Activated T-cell treated with anti-CD3 and anti-CD28 coated beads, Interleukin-2, amount 50 U/mL, for 4 hours (primary cell): ENCODE measurements around the gene TMED9. TPM values are rescaled to one million over a fixed set of nuclear protein-coding genes. Genes with fewer than 3 reads are reported as not detected.
"Not testable (repeated sequence)": the region's sequence is repeated elsewhere in the genome, so short reads cannot be mapped to it uniquely, and the experiment has no call there.

ENCODE experiments used
- ATAC-seq, 2 donors: fragments of 200-7000 bp; cut with Tn5 transposase; one replicate each; pipeline ENCODE4 v1.10.0; 2021
- DNase-seq: peaks from one replicate; pipeline ENCODE4 v3.0.0-alpha.2; 2020
- H3K27me3 Mint-ChIP-seq: one replicate; pipeline ENCODE4 v1.8.0; 2021; ENCODE audit warnings: low read depth, mixed read lengths
- H3K36me3 Mint-ChIP-seq: one replicate; pipeline ENCODE4 v1.8.0; 2022; ENCODE audit warnings: mixed read lengths; ENCODE audit not compliant: insufficient read depth
- H3K4me1 Mint-ChIP-seq: one replicate; pipeline ENCODE4 v1.8.0; 2021; ENCODE audit warnings: low read depth, mixed read lengths
- H3K4me3 Mint-ChIP-seq: one replicate; pipeline ENCODE4 v1.8.0; 2021; ENCODE audit warnings: mild to moderate bottlenecking, moderate library complexity, mixed read lengths
- H3K9me3 Mint-ChIP-seq: one replicate; pipeline ENCODE4 v1.8.0; 2021; ENCODE audit warnings: mixed read lengths
- total RNA-seq, 3 donors: library from RNA; stranded (reverse); gene quantifications; one replicate each; pipeline ENCODE4 v1.2.1, GENCODE V29; 2021

The TMED9 gene
- total RNA-seq, 3 donors from 2014 or later = 178 to 208 (median 199) TPM

DNA sequence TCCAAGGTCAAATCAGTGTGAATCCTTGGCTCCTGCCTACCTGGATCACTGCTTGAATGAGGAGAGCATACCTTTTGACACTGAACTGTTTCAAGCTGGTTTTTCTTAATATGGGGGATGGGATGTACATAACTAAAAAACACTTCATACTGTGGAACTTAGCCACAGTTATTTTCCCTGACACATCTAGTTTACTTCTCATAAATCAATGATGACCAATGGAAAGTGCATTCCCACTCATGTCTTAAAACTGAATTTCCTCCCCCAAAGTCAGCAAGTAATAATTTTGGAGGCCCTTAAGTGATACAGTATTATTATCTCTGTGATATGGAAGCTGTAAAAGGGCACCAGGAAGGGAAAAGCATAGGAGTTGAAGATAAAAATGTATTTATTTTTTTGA, 38.2 kb downstream of the TMED9 start:
- not testable (repeated sequence) for H3K4me1 Mint-ChIP-seq, H3K9me3 Mint-ChIP-seq, H3K27me3 Mint-ChIP-seq, H3K4me3 Mint-ChIP-seq, DNase-seq, ATAC-seq
- peaks cover 10% of the 10 kb centered on the region for H3K36me3 Mint-ChIP-seq

GRCh38 chr5:177634912-177635311, 42.9 kb downstream of the TMED9 start:
- H3K36me3 Mint-ChIP-seq, H3K4me3 Mint-ChIP-seq, DNase-seq, H3K4me1 Mint-ChIP-seq, H3K27me3 Mint-ChIP-seq, H3K9me3 Mint-ChIP-seq, ATAC-seq: not testable (repeated sequence)

DNA sequence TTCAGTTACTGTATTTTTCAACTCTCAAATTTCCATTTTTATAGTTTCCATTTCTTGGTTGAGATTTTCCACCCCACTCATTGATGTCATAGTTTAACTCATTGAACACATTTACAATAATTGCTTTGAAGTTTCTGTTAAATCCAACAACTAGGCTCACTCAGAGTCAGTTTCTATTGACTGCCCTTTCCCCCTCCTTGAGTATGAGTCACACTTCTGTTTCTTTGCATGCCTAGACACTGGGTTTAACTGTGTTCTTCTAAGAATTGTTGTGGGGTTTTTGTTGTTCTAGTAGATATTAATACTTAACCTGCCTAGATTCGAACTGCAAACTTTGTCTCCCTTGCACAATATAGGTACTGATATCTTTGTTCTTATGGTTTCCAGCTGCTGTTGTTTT, 53.5 kb downstream of the TMED9 start:
- not testable (repeated sequence) for H3K36me3 Mint-ChIP-seq, H3K27me3 Mint-ChIP-seq, H3K4me1 Mint-ChIP-seq, H3K9me3 Mint-ChIP-seq, DNase-seq, H3K4me3 Mint-ChIP-seq
- peak; percentile 92 to 94 for ATAC-seq

Other genes with a start within 250 kb of the TMED9 start
- gene LMAN2, start 240.5 kb upstream of the TMED9 start, total RNA-seq = 100 to 1,000 TPM; 120 to 129 (median 127) TPM
- 10 to 100 TPM; 43.7 to 62.3 (median 46.2) TPM for gene RGS14, start 234.3 kb upstream of the TMED9 start, total RNA-seq
- not detected for gene SLC34A1, start 207.8 kb upstream of the TMED9 start, total RNA-seq
- gene PFN3, start 191.5 kb upstream of the TMED9 start, total RNA-seq = not detected
- 1 to 10 TPM; 1.7 to 5.7 (median 3.1) TPM for gene F12, start 182.6 kb upstream of the TMED9 start, total RNA-seq
- gene GRK6, start 165.5 kb upstream of the TMED9 start, total RNA-seq = 100 to 1,000 TPM; 140 to 163 (median 158) TPM
- 10 to 100 TPM; 11.7 to 19.8 (median 14.2) TPM for gene PRR7, start 145.4 kb upstream of the TMED9 start, total RNA-seq
- gene DBN1, start 118.6 kb upstream of the TMED9 start, total RNA-seq = 10 to 100 TPM; 16.6 to 48.5 (median 21.6) TPM
- 10 to 100 TPM; 18.0 to 22.1 (median 19.0) TPM for gene PDLIM7, start 94.6 kb upstream of the TMED9 start, total RNA-seq
- 1 to 10 TPM; 8.2 to 9.2 (median 8.7) TPM for gene DOK3, start 82.4 kb upstream of the TMED9 start, total RNA-seq
- 100 to 1,000 TPM; 203 to 220 (median 207) TPM for gene DDX41, start 75.2 kb upstream of the TMED9 start, total RNA-seq
- 10 to 100 TPM; 54.7 to 63.7 (median 62.1) TPM for gene FAM193B, start 37.6 kb upstream of the TMED9 start, total RNA-seq
- gene B4GALT7, start 7.9 kb downstream of the TMED9 start, total RNA-seq = 10 to 100 TPM; 35.5 to 40.5 (median 37.0) TPM
- gene FAM153A, start 190.7 kb downstream of the TMED9 start, total RNA-seq = 1 to 10 TPM; 2.9 to 7.0 (median 3.6) TPM